GM23248 (cell line): Measurements from ENCODE around the gene KRT31. TPM values are rescaled to one million over a fixed set of nuclear protein-coding genes. Genes with fewer than 3 reads are reported as not detected.
"Not testable (repeated sequence)": the region's sequence is repeated elsewhere in the genome, so short reads cannot be mapped to it uniquely, and the experiment has no call there.

Experiments used
- DNase-seq: peaks from one replicate; pipeline ENCODE4 v3.0.0-alpha.2; 2015
- H2AFZ ChIP-seq: fragments of 200-600 bp; sonication (generic); 2 replicates; pipeline ENCODE4 v1.6.1; 2016; ENCODE audit warnings: antibody characterized with exemption
- H3F3A ChIP-seq: fragments of 200-600 bp; sonication (generic); 2 replicates; pipeline ENCODE4 v1.6.1; 2016; ENCODE audit warnings: mild to moderate bottlenecking, antibody characterized with exemption, mixed run types; ENCODE audit not compliant: insufficient read depth
- H3K27ac ChIP-seq: fragments of 200-600 bp; sonication (generic); 2 replicates; pipeline ENCODE4 v1.5.1; 2016; ENCODE audit warnings: mild to moderate bottlenecking
- H3K27me3 ChIP-seq: fragments of 200-600 bp; sonication (generic); replicated peaks from 2 replicates; pipeline ENCODE4 v1.6.1; 2016; ENCODE audit warnings: mild to moderate bottlenecking; ENCODE audit not compliant: insufficient read depth
- H3K36me3 ChIP-seq: fragments of 200-600 bp; sonication (generic); 2 replicates; pipeline ENCODE4 v1.6.1; 2016; ENCODE audit warnings: low read depth, mild to moderate bottlenecking
- H3K4me1 ChIP-seq: fragments of 200-600 bp; sonication (generic); 2 replicates; pipeline ENCODE4 v1.6.1; 2016; ENCODE audit warnings: mild to moderate bottlenecking; ENCODE audit not compliant: insufficient read depth
- H3K4me2 ChIP-seq: fragments of 200-600 bp; sonication (generic); one replicate; pipeline ENCODE4 v1.6.1; 2016; ENCODE audit warnings: mild to moderate bottlenecking; ENCODE audit not compliant: unreplicated experiment
- H3K4me3 ChIP-seq: fragments of 200-600 bp; sonication (generic); 2 replicates; pipeline ENCODE4 v1.5.1; 2016; ENCODE audit warnings: mild to moderate bottlenecking
- H3K79me2 ChIP-seq: fragments of 200-600 bp; sonication (generic); 2 replicates; pipeline ENCODE4 v1.6.1; 2016; ENCODE audit warnings: mild to moderate bottlenecking; ENCODE audit not compliant: insufficient read depth
- H3K9ac ChIP-seq: fragments of 200-600 bp; sonication (generic); 2 replicates; pipeline ENCODE4 v1.6.1; 2016; ENCODE audit warnings: mild to moderate bottlenecking
- H3K9me2 ChIP-seq: fragments of 200-600 bp; sonication (generic); 2 replicates; pipeline ENCODE4 v1.6.1; 2016; ENCODE audit warnings: mixed run types, mild to moderate bottlenecking, moderate library complexity; ENCODE audit not compliant: insufficient read depth
- H3K9me3 ChIP-seq: fragments of 200-600 bp; sonication (generic); one replicate; pipeline ENCODE4 v1.6.1; 2017; ENCODE audit warnings: low read depth
- H4K20me1 ChIP-seq: fragments of 200-600 bp; sonication (generic); 2 replicates; pipeline ENCODE4 v1.6.0; 2016; ENCODE audit not compliant: insufficient read depth
- EZH2 ChIP-seq: fragments of 200-600 bp; sonication (generic); IDR thresholded peaks from 2 replicates; pipeline ENCODE4 v1.6.1; 2018; ENCODE audit warnings: antibody characterized with exemption, mild to moderate bottlenecking; ENCODE audit not compliant: insufficient read depth, poor library complexity, severe bottlenecking
- EZH2phosphoT487 ChIP-seq: fragments of 200-600 bp; sonication (generic); IDR thresholded peaks from 2 replicates; pipeline ENCODE4 v1.6.1; 2018; ENCODE audit warnings: antibody characterized with exemption, moderate library complexity, mild to moderate bottlenecking, low read depth; ENCODE audit not compliant: insufficient read depth
- WGBS, 2 experiments: methylation state at CpG; one replicate each; pipeline ENCODE4 v1.1.6; 2015 to 2017; ENCODE audit warnings: low lambda C conversion rate in 2 of 2, low coverage in 1 of 2; ENCODE audit errors: missing lambda C conversion rate in 2 of 2; 5-methylcytosine and 5-hydroxymethylcytosine counted together
- in situ Hi-C: fragments of 300-500 bp; cut with MboI; formaldehyde crosslinking; loops from 2 replicates; pipeline ENCODE4 v1.15.0; 2020
- polyA plus RNA-seq: library from polyadenylated mRNA; unstranded; fragments of >200 nt; fragmentation: Nextera tagmentation; extraction: Ambion mirVana; gene quantifications from 2 replicates; pipeline ENCODE4 v1.2.1, GENCODE V29; 2016
- total RNA-seq: library from RNA; depleted of rRNA; stranded (reverse); fragments of >200 nt; shearing (Covaris generic); gene quantifications from 2 replicates; pipeline ENCODE4 v1.2.3, GENCODE V29; 2014

Gene KRT31
- total and polyA plus RNA-seq, 2 experiments from 2014 or later, result not detected

- H3K9ac ChIP-seq, result no peak overlapping the region
- H3K4me3 ChIP-seq, result no peak overlapping the region
- no peaks in the 10 kb centered on the region for H3K36me3 ChIP-seq
- in situ Hi-C loops, result no loop called here
- no peaks in the 10 kb centered on the region for H3K9me3 ChIP-seq
- DNase-seq, result no peak
- peaks cover 2% of the 10 kb centered on the region for H3K4me1 ChIP-seq
- H3K4me2 ChIP-seq, result no peak overlapping the region
- H3F3A ChIP-seq, result peaks cover 2% of the 10 kb centered on the region
- H3K27ac ChIP-seq, result no peak overlapping the region
- peaks cover 7% of the 10 kb centered on the region; the same call in 1 of the 2 replicates for H3K27me3 ChIP-seq
- H4K20me1 ChIP-seq, result no peaks in the 10 kb centered on the region
- WGBS, 2 experiments, result 69% methylated on average over 7 of the region's 7 CpGs
- no peak for TF ChIP-seq EZH2phosphoT487
- no peak for TF ChIP-seq EZH2
- H3K9me2 ChIP-seq, result no peaks in the 10 kb centered on the region
- no peaks in the 10 kb centered on the region for H3K79me2 ChIP-seq
- no peak overlapping the region for H2AFZ ChIP-seq
Observed at GRCh38 chr17:41437254-41437653, 39.8 kb upstream of the KRT31 start.

- no peaks in the 10 kb centered on the region for H4K20me1 ChIP-seq
- H3K79me2 ChIP-seq, result no peaks in the 10 kb centered on the region
- H3K4me3 ChIP-seq, result no peak overlapping the region
- peaks cover under 1% of the 10 kb centered on the region; the same call in 1 of the 2 replicates for H3K27me3 ChIP-seq
- H3F3A ChIP-seq, result no peaks in the 10 kb centered on the region
- 64 to 69% methylated on average over 5 of the region's 5 CpGs for WGBS, 2 experiments
- no peak for TF ChIP-seq EZH2
- TF ChIP-seq EZH2phosphoT487, result no peak
- H3K9ac ChIP-seq, result no peak overlapping the region
- no peak overlapping the region for H3K27ac ChIP-seq
- H3K9me2 ChIP-seq, result no peaks in the 10 kb centered on the region
- H2AFZ ChIP-seq, result no peak overlapping the region
- in situ Hi-C loops, result no loop called here
- H3K4me2 ChIP-seq, result no peak overlapping the region
- no peak for DNase-seq
- H3K9me3 ChIP-seq, result no peaks in the 10 kb centered on the region
- no peaks in the 10 kb centered on the region for H3K36me3 ChIP-seq
- H3K4me1 ChIP-seq, result no peaks in the 10 kb centered on the region
Observed at GRCh38 chr17:41434415-41434814, 37.0 kb upstream of the KRT31 start.

- Histone ChIP-seq H3K27ac (no peak overlapping the region), H3K4me3 (no peak overlapping the region), H3K4me1 (no peaks in the 10 kb centered on the region), H3K9me2 (no peaks in the 10 kb centered on the region), H3K4me2 (no peak overlapping the region), H2AFZ (no peak overlapping the region), H3K36me3 (no peaks in the 10 kb centered on the region), H3K9me3 (no peaks in the 10 kb centered on the region), H3K27me3 (no peaks in the 10 kb centered on the region), H4K20me1 (no peaks in the 10 kb centered on the region), H3K79me2 (no peaks in the 10 kb centered on the region), H3K9ac (no peak overlapping the region), H3F3A (no peaks in the 10 kb centered on the region)
- TF ChIP-seq EZH2 (no peak), EZH2phosphoT487 (no peak)
- no peak for DNase-seq
- WGBS, 2 experiments, result 62 to 71% methylated on average over 4 of the region's 4 CpGs
- in situ Hi-C loops, result no loop called here
Observed at GRCh38 chr17:41434005-41434404, 36.6 kb upstream of the KRT31 start.

- H3K4me3 ChIP-seq, result no peak overlapping the region
- H3F3A ChIP-seq, result no peaks in the 10 kb centered on the region
- TF ChIP-seq EZH2phosphoT487 (no peak), EZH2 (no peak)
- no peak overlapping the region for H3K9ac ChIP-seq
- DNase-seq, result no peak
- no peak overlapping the region for H3K4me2 ChIP-seq
- 57 to 59% methylated on average over 4 of the region's 4 CpGs for WGBS, 2 experiments
- H3K27ac ChIP-seq, result no peak overlapping the region
- H3K27me3 ChIP-seq, result no peaks in the 10 kb centered on the region
- no peaks in the 10 kb centered on the region for H3K79me2 ChIP-seq
- no peaks in the 10 kb centered on the region for H3K9me3 ChIP-seq
- in situ Hi-C loops, result no loop called here
- no peaks in the 10 kb centered on the region for H3K36me3 ChIP-seq
- H3K4me1 ChIP-seq, result no peaks in the 10 kb centered on the region
- H4K20me1 ChIP-seq, result no peaks in the 10 kb centered on the region
- H2AFZ ChIP-seq, result no peak overlapping the region
- H3K9me2 ChIP-seq, result no peaks in the 10 kb centered on the region
Observed at GRCh38 chr17:41433586-41433985, 36.2 kb upstream of the KRT31 start.

GRCh38 chr17:41430376-41430775 lies 33.0 kb upstream of the KRT31 start:
- H3K27ac ChIP-seq, H3K9me2 ChIP-seq, H2AFZ ChIP-seq, H3K9me3 ChIP-seq, H3F3A ChIP-seq, H3K4me3 ChIP-seq, H3K4me2 ChIP-seq, H3K79me2 ChIP-seq, DNase-seq, H4K20me1 ChIP-seq, in situ Hi-C loops, H3K36me3 ChIP-seq, H3K4me1 ChIP-seq, H3K9ac ChIP-seq, H3K27me3 ChIP-seq: not testable (repeated sequence)
- 81 to 85% methylated on average over 9 of the region's 9 CpGs for WGBS, 2 experiments
